Spleen (tissue), 7 donors: ENCODE data around the gene SESN2.

Source experiments
- CTCF ChIP-seq, 11 experiments: fragments of 200-600 bp in 7 of 11; fragments of 450-650 bp in 4 of 11; sonication (generic) in 4 of 11; IDR thresholded peaks in 8 of 11; conservative IDR thresholded peaks in 3 of 11; 1 replicate in 7 of 11; 2 replicates in 4 of 11; pipeline versions ENCODE4 v1.4.0 to v1.8.0; 2016 to 2021; ENCODE audit warnings: antibody characterized with exemption in 11 of 11, inconsistent platforms in 4 of 11, mild to moderate bottlenecking in 1 of 11
- POLR2A ChIP-seq, 3 donors: fragments of 450-650 bp; IDR thresholded peaks; one replicate each; pipeline ENCODE4 v1.5.1; 2017; ENCODE audit warnings: antibody characterized with exemption in 3 of 3, mild to moderate bottlenecking in 1 of 3
- donor health status: DM: no; HTN: no; CAD: no; lungs with moderate emphysema.
- donor health status: DM: no; HTN: no; CAD: no.
- donor health status: DM: no; HTN: no; CAD: no.

GRCh38 chr1:28280501-28280900 lies 21.2 kb downstream of the SESN2 start:
- TF ChIP-seq CTCF (IDR thresholded peaks at IDR 0.05 in 8 of 11, conservative IDR thresholded peaks at IDR 0.05 in 3 of 11) (no peak), POLR2A (IDR thresholded peaks at IDR 0.05) (no peak)
